AG04450 (cell line): ENCODE data around the gene CLTB. TPM values are rescaled to one million over a fixed set of nuclear protein-coding genes. Genes with fewer than 3 reads are reported as not detected.

ENCODE experiments used
- CTCF ChIA-PET: fragments of 300-600, 350-600 bp; formaldehyde crosslinking; extraction: SDS; loops from one replicate; lab custom pipeline; 2022; ENCODE audit warnings: antibody characterized with exemption, inconsistent platforms; lab: Charles Lee
- POLR2A ChIA-PET: fragments of 350-600 bp; formaldehyde crosslinking; extraction: SDS; loops from one replicate; lab custom pipeline; 2021; ENCODE audit warnings: antibody characterized with exemption, inconsistent platforms; lab: Yijun Ruan, JAX
- DNase-seq: peaks from one replicate; pipeline ENCODE4 v3.0.0-alpha.2; 2011; ENCODE audit warnings: low read depth, low spot score
- H3K27ac ChIP-seq: one replicate; pipeline ENCODE4 v1.5.1; 2012; ENCODE audit warnings: low read depth, low read length, control low read depth
- H3K27me3 ChIP-seq: one replicate; pipeline ENCODE4 v1.6.0; 2012; ENCODE audit warnings: low read length; ENCODE audit not compliant: control insufficient read depth, insufficient read depth
- H3K4me3 ChIP-seq: 2 replicates; pipeline ENCODE4 v1.5.1; 2011; ENCODE audit warnings: mild to moderate bottlenecking, low read depth, low read length, control low read depth
- H3K9me3 ChIP-seq: 2 replicates; pipeline ENCODE4 v1.5.1; 2012; ENCODE audit warnings: low read length; ENCODE audit not compliant: control insufficient read depth, insufficient read depth
- CTCF ChIP-seq: IDR thresholded peaks from 2 replicates; pipeline ENCODE4 v1.5.1; 2011; ENCODE audit warnings: low read depth, low read length, control low read depth, inconsistent platforms
- polyA plus RNA-seq: library from polyadenylated mRNA; depleted of rRNA; stranded (reverse); fragments of >200 nt; gene quantifications from 2 replicates; pipeline ENCODE4 v1.2.3, GENCODE V29; 2011

The CLTB gene
- polyA plus RNA-seq, 1 experiment = 66.2 TPM

- CTCF ChIA-PET = interaction anchor here (1.1 kb wide), 1 partner anchor 18 kb away, joined by 3 read pairs; no protein-coding TSS in a partner anchor
- DNase-seq = no peak
- Histone ChIP-seq H3K9me3 (peaks cover 4% of the 10 kb centered on the region; the same call in 1 of the 2 replicates), H3K4me3 (no peak overlapping the region), H3K27me3 (no peaks in the 10 kb centered on the region), H3K27ac (no peak overlapping the region)
- TF ChIP-seq CTCF = no peak
- POLR2A ChIA-PET = no interaction called here
These were observed 13.6 kb upstream of the CLTB start for GRCh38 chr5:176429972-176430371.

GRCh38 chr5:176427971-176428370 lies 11.6 kb upstream of the CLTB start:
- Histone ChIP-seq H3K4me3 (no peak overlapping the region), H3K27ac (no peak overlapping the region), H3K9me3 (peaks cover 4% of the 10 kb centered on the region; the same call in 1 of the 2 replicates), H3K27me3 (no peaks in the 10 kb centered on the region)
- DNase-seq = no peak
- ChIA-PET POLR2A (no interaction called here), CTCF (interaction anchor here (0.5 to 3.5 kb wide), 4 partner anchors 11 to 266 kb away, joined by 3 to 28 read pairs (median 4); partner anchors contain the start of gene FAF2)
- TF ChIP-seq CTCF = no peak

- TF ChIP-seq CTCF = no peak
- H3K4me3 ChIP-seq = no peak overlapping the region
- POLR2A ChIA-PET = interaction anchor here (0.8 kb wide), 1 partner anchor 15 kb away, joined by 4 read pairs; no protein-coding TSS in a partner anchor
- H3K27me3 ChIP-seq = no peaks in the 10 kb centered on the region
- DNase-seq = no peak
- no peak overlapping the region for H3K27ac ChIP-seq
- CTCF ChIA-PET = interaction anchor here (0.6 to 3.5 kb wide), 2 partner anchors 12 to 21 kb away, joined by 5 to 28 read pairs; partner anchors contain the start of gene FAF2
- peaks cover 4% of the 10 kb centered on the region; the same call in 1 of the 2 replicates for H3K9me3 ChIP-seq
These were observed 10.5 kb upstream of the CLTB start for GRCh38 chr5:176426876-176427275.

DNA sequence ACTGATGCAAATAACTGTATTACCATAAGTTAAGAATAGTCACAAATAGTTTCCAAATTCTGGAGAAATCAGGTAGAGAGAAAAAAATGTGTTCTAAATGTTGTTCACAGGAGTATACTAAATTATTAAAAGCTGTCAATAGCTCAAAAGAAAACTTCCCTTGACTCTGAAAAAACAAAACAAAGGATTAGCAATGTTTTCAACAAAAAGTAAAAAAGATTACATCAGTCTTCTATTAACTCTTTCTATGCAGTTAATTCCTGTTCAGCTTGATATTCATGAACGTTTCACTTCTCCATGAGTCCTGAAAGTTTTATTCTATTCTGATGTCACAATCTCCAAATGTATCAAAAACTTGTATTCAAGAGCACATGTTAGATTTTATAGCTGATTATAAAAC lies 9.5 kb upstream of the CLTB start:
- ChIA-PET CTCF (interaction anchor here (0.8 to 3.5 kb wide), 2 partner anchors 9 to 22 kb away, joined by 4 to 28 read pairs; partner anchors contain the start of genes CLTB and FAF2), POLR2A (no interaction called here)
- DNase-seq = no peak
- H3K27ac ChIP-seq = no peak overlapping the region
- H3K4me3 ChIP-seq = no peak overlapping the region
- peaks cover 4% of the 10 kb centered on the region; the same call in 1 of the 2 replicates for H3K9me3 ChIP-seq
- TF ChIP-seq CTCF = no peak
- no peaks in the 10 kb centered on the region for H3K27me3 ChIP-seq

DNA sequence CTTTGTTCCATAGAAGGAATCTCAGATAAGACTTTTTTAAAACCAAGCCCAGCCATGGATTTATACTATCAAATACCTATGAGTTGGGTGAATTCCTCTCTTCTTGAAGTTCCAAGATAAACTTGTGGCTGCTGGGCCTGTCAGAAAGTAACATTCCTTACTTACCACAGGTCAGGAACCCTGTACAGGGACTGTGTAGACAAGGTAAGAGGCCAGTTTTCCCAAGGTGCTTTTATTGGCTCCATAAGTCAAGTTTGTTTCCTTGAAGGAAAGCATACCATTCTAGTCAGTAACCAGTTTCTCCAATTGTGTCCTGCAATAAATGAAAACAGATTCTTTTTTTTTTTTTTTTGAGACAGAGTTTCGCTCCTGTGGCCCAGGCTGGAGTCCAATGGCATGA lies 8.8 kb upstream of the CLTB start:
- no peak for TF ChIP-seq CTCF
- CTCF ChIA-PET = interaction anchor here (0.8 to 3.5 kb wide), 2 partner anchors 9 to 23 kb away, joined by 4 to 28 read pairs; partner anchors contain the start of genes CLTB and FAF2
- DNase-seq = no peak
- POLR2A ChIA-PET = no interaction called here
- no peaks in the 10 kb centered on the region for H3K27me3 ChIP-seq
- H3K27ac ChIP-seq = no peak overlapping the region
- H3K9me3 ChIP-seq = peaks cover 4% of the 10 kb centered on the region; the same call in 1 of the 2 replicates
- H3K4me3 ChIP-seq = no peak overlapping the region
